ENCODE measurements around the gene SHB.
A peak's percentile ranks its signal among the peaks of the same experiment; 100 is the strongest.

SHB gene

GRCh38 chr9:38023661-38024035 is 45.4 kb downstream of the SHB start:
- H3K4me3 ChIP-seq (ENCODE audit: low read depth, low read length): no peak overlapping the region
- no peak for DNase-seq
- in situ Hi-C loops (cut with HindIII; ENCODE audit: low pct_ligation_motif_present, low sequenced_read_pairs): no loop called here
- peaks cover 6% of the 10 kb centered on the region for H3K36me3 ChIP-seq (replicated peaks)
- peak overlapping the region; percentile 98 for H3K27ac ChIP-seq
- no peaks in the 10 kb centered on the region for H3K27me3 ChIP-seq (replicated peaks)
- no peak for TF ChIP-seq CTCF (IDR thresholded peaks at IDR 0.05; ENCODE audit: low read depth, low read length, missing control alignments)

GRCh38 chr9:38022995-38023394 is 46.0 kb downstream of the SHB start:
- DNase-seq: no peak
- in situ Hi-C loops (cut with HindIII; ENCODE audit: low pct_ligation_motif_present, low sequenced_read_pairs): no loop called here
- H3K36me3 ChIP-seq (replicated peaks): peaks cover 6% of the 10 kb centered on the region
- no peak for TF ChIP-seq CTCF (IDR thresholded peaks at IDR 0.05; ENCODE audit: low read depth, low read length, missing control alignments)
- no peak overlapping the region for H3K4me3 ChIP-seq (ENCODE audit: low read depth, low read length)
- H3K27ac ChIP-seq: no peak overlapping the region
- H3K27me3 ChIP-seq (replicated peaks): no peaks in the 10 kb centered on the region

GRCh38 chr9:38022203-38022895 is 46.7 kb downstream of the SHB start:
- H3K27ac ChIP-seq: no peak overlapping the region
- in situ Hi-C loops (cut with HindIII; ENCODE audit: low pct_ligation_motif_present, low sequenced_read_pairs): no loop called here
- no peak for DNase-seq
- H3K27me3 ChIP-seq (replicated peaks): no peaks in the 10 kb centered on the region
- peaks cover 6% of the 10 kb centered on the region for H3K36me3 ChIP-seq (replicated peaks)
- H3K4me3 ChIP-seq (ENCODE audit: low read depth, low read length): no peak overlapping the region
- TF ChIP-seq CTCF (IDR thresholded peaks at IDR 0.05; ENCODE audit: low read depth, low read length, missing control alignments): no peak

- Histone ChIP-seq H3K36me3 (replicated peaks) (peaks cover 6% of the 10 kb centered on the region), H3K4me3 (ENCODE audit: low read depth, low read length) (no peak overlapping the region), H3K27me3 (replicated peaks) (no peaks in the 10 kb centered on the region), H3K27ac (peak overlapping the region; percentile 92)
- no peak for TF ChIP-seq CTCF (IDR thresholded peaks at IDR 0.05; ENCODE audit: low read depth, low read length, missing control alignments)
- no peak for DNase-seq
- in situ Hi-C loops (cut with HindIII; ENCODE audit: low pct_ligation_motif_present, low sequenced_read_pairs): no loop called here
These were observed 48.6 kb downstream of the SHB start for GRCh38 chr9:38020151-38021076.

- Histone ChIP-seq H3K4me3 (ENCODE audit: low read depth, low read length) (no peak overlapping the region), H3K27me3 (replicated peaks) (no peaks in the 10 kb centered on the region), H3K36me3 (replicated peaks) (peaks cover 6% of the 10 kb centered on the region), H3K27ac (peak overlapping the region; percentile 92)
- TF ChIP-seq CTCF (IDR thresholded peaks at IDR 0.05; ENCODE audit: low read depth, low read length, missing control alignments): no peak
- in situ Hi-C loops (cut with HindIII; ENCODE audit: low pct_ligation_motif_present, low sequenced_read_pairs): no loop called here
- no peak for DNase-seq
These were observed 49.3 kb downstream of the SHB start for GRCh38 chr9:38019731-38020130.
